ENCODE data around the gene SERPINC1. TPM values are rescaled to one million over a fixed set of nuclear protein-coding genes. Genes with fewer than 3 reads are reported as not detected.

Gene SERPINC1
- total RNA-seq, 1 donor from 2014 or later, result 0.30 TPM

DNA sequence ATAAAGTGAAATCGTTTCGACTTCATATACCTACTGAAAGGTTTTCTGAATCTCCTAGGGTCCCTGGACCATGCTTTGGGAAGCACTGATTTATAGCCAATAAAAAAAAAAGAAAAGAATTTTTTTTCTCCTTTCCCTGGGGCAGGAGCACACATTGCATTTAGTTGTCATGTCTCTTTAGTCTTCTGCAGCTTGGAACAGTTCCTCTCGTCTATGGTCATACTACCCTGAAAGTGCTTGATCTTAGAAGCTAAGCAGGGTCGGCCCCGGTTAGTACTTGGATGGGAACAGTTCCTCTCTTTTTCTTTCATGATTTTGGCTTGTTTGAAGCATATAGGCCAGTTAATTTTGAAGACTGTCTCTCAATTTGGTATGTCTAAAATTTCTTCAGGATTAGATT is 3.7 kb upstream of the SERPINC1 start:
- no peak overlapping the region for H3K4me3 ChIP-seq
- intact Hi-C loops (cut with DNase I), result no loop called here
- H3K4me1 ChIP-seq, result no peaks in the 10 kb centered on the region
- no peaks in the 10 kb centered on the region for H3K27me3 ChIP-seq (ENCODE audit: low read depth)
- ATAC-seq, result no peak
- DNase-seq, result no peak
- no peaks in the 10 kb centered on the region for H3K36me3 ChIP-seq
- no peak overlapping the region for H3K27ac ChIP-seq
- H3K9me3 ChIP-seq, result no peaks in the 10 kb centered on the region
- TF ChIP-seq, protein P1, sequence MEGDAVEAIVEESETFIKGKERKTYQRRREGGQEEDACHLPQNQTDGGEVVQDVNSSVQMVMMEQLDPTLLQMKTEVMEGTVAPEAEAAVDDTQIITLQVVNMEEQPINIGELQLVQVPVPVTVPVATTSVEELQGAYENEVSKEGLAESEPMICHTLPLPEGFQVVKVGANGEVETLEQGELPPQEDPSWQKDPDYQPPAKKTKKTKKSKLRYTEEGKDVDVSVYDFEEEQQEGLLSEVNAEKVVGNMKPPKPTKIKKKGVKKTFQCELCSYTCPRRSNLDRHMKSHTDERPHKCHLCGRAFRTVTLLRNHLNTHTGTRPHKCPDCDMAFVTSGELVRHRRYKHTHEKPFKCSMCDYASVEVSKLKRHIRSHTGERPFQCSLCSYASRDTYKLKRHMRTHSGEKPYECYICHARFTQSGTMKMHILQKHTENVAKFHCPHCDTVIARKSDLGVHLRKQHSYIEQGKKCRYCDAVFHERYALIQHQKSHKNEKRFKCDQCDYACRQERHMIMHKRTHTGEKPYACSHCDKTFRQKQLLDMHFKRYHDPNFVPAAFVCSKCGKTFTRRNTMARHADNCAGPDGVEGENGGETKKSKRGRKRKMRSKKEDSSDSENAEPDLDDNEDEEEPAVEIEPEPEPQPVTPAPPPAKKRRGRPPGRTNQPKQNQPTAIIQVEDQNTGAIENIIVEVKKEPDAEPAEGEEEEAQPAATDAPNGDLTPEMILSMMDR (IDR thresholded peaks at IDR 0.05), result no peak

DNA sequence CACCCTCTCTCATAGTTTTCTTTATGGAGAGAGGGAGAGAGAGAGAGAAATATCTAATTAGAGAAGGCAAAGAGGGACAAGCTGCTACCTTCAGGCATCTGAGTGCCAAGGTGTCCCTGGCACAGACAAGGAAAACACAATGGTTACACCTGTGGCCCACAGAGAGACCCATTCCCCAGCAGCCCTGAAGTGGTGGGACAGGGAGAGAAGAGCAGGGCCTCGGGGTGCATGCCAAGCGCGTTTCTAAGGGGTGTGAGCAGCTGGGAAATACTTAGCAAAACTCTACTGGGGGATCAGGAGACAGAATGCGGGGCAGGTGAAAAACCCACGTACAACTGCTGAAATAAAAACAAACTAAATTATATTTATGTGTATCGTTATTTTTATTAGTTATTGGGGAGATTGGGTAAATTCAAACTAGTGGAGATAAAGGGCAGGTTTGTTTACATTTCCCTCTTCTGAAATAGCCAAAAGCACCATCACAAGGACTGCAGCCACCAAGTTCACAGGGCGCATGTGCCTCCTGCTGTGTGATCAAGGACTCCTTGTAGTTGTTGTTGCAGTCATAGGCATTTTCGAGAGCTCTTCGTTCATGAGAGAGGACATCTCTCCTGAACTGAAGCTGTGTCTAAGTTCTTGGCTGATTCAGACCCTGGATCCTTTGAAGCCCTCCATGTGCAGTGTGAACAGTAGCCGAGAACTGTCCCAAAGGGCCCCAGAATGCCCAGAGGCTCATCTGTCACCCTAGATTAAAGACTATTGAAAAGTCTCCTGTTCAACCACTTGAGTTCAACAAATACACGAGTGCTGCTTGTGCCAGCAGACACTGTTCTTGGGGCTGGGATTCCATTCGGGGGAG is 737 bp upstream of the SERPINC1 start:
- ATAC-seq (peak in 1 of 2 donors; percentile 32), DNase-seq (no peak)
- H3K36me3 ChIP-seq, result no peaks in the 10 kb centered on the region
- no peaks in the 10 kb centered on the region for H3K27me3 ChIP-seq (ENCODE audit: low read depth)
- H3K4me3 ChIP-seq, result no peak overlapping the region
- TF ChIP-seq, protein P1 (IDR thresholded peaks at IDR 0.05), result no peak
- no peak overlapping the region for H3K27ac ChIP-seq
- H3K4me1 ChIP-seq, result no peaks in the 10 kb centered on the region
- intact Hi-C loops (cut with DNase I), result no loop called here
- H3K9me3 ChIP-seq, result no peaks in the 10 kb centered on the region

DNA sequence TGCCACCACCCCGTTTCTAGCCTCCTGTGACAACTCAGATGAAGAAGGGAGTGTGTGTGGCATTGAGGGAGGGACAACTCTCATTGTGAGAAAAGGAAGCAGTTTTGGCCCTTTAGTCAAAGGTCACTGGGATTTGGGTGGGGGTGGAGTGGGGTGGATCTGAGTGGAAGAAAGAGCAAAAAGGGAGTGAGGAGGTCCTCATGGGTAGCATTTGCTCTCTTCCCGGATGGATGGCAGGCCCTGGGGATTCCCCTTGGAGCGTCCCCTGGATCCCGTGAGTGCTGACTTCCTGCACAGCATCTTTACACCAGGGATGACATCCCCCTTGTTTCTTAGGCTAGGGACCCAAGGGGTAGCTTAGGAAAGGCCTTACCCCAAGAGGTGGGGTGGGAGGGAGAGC is 460 bp downstream of the SERPINC1 start:
- intact Hi-C loops (cut with DNase I), result no loop called here
- Histone ChIP-seq H3K27me3 (ENCODE audit: low read depth) (no peaks in the 10 kb centered on the region), H3K36me3 (no peaks in the 10 kb centered on the region), H3K4me3 (no peak overlapping the region), H3K27ac (no peak overlapping the region), H3K4me1 (no peaks in the 10 kb centered on the region), H3K9me3 (no peaks in the 10 kb centered on the region)
- ATAC-seq (no peak), DNase-seq (no peak)
- TF ChIP-seq, protein P1 (IDR thresholded peaks at IDR 0.05), result no peak

- H3K4me3 ChIP-seq, result no peak overlapping the region
- no peaks in the 10 kb centered on the region for H3K4me1 ChIP-seq
- DNase-seq (no peak), ATAC-seq (no peak)
- H3K27ac ChIP-seq, result no peak overlapping the region
- H3K9me3 ChIP-seq, result no peaks in the 10 kb centered on the region
- no peaks in the 10 kb centered on the region for H3K27me3 ChIP-seq (ENCODE audit: low read depth)
- TF ChIP-seq, protein P1 (IDR thresholded peaks at IDR 0.05), result no peak
- H3K36me3 ChIP-seq, result no peaks in the 10 kb centered on the region
- intact Hi-C loops (cut with DNase I), result no loop called here
Measured at GRCh38 chr1:173915596-173915995, 1.5 kb downstream of the SERPINC1 start.

DNA sequence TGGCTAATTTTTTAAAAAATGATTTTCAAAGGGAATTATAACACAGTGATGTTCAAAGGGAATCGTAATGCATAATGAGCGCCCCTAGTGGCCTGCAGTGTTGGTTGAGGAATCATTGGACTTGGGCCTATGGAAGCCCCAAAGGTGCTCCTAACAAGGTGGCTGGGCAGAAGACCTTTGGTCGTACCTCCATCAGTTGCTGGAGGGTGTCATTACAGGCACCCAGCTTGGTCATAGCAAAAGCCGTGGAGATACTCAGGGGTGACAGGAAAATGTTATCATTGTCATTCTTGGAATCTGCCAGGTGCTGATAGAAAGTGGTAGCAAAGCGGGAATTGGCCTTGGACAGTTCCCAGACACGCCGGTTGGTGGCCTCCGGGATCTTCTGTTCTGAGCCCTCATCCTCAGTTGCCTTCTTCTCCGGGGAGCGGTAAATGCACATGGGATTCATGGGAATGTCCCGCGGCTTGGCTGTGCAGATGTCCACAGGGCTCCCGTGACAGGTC is 2.7 kb downstream of the SERPINC1 start:
- Histone ChIP-seq H3K4me1 (no peaks in the 10 kb centered on the region), H3K27ac (no peak overlapping the region), H3K36me3 (no peaks in the 10 kb centered on the region), H3K9me3 (no peaks in the 10 kb centered on the region), H3K27me3 (ENCODE audit: low read depth) (no peaks in the 10 kb centered on the region), H3K4me3 (no peak overlapping the region)
- TF ChIP-seq, protein P1 (IDR thresholded peaks at IDR 0.05), result peak; percentile 47
- no peak for DNase-seq
- intact Hi-C loops (cut with DNase I), result no loop called here
- peak in 1 of 2 donors; percentile 47 for ATAC-seq

All from lower lobe of right lung (tissue), 2 donors.